ENCODE measurements around the gene SDCBP2.
A peak's percentile ranks its signal among the peaks of the same experiment; 100 is the strongest.

SDCBP2 gene

DNA sequence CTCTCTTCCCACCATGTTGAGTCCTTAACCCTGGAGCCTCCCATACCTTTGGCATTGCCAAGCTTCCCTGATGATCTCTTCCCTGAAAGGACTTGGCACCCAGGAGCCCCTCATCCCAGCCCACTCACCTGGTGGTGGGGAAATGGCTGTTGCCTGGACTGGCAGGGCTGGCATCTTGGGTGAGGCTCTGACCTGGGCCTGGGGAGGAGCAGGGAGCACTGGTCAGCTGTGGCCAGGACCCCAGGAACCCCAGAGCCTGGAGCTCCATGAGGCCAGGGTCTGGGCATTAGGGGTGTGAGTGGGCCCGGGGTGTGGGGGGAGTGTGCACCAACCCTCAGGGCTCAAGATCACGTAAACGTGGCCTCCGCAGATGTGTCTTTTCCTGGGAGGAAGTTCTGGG, 9.5 kb downstream of the SDCBP2 start:
- H3K4me2 ChIP-seq (ENCODE audit: low read length), result no peak overlapping the region
- peaks cover 35% of the 10 kb centered on the region for H3K4me1 ChIP-seq (ENCODE audit: control insufficient read depth, insufficient read depth, low read length)
- no peak overlapping the region for H3K9ac ChIP-seq (ENCODE audit: low read depth, low read length)

GRCh38 chr20:1319051-1319450, 9.9 kb downstream of the SDCBP2 start:
- Histone ChIP-seq H3K4me3 (ENCODE audit: low read length) (no peak overlapping the region), H3K4me1 (ENCODE audit: control insufficient read depth, insufficient read depth, low read length) (peaks cover 31% of the 10 kb centered on the region), H3K27me3 (ENCODE audit: control insufficient read depth, insufficient read depth, low read length) (no peaks in the 10 kb centered on the region), H3K4me2 (ENCODE audit: low read length) (no peak overlapping the region), H3K9me3 (replicated peaks; ENCODE audit: low read length) (no peaks in the 10 kb centered on the region), H3K9ac (ENCODE audit: low read depth, low read length) (no peak overlapping the region), H3K36me3 (ENCODE audit: insufficient read depth, low read length) (no peaks in the 10 kb centered on the region)

More for the DNA sequence above, 9.5 kb downstream of the SDCBP2 start:
- H3K4me3 ChIP-seq (ENCODE audit: low read length), result no peak overlapping the region
- H3K36me3 ChIP-seq (ENCODE audit: insufficient read depth, low read length), result no peaks in the 10 kb centered on the region
- H3K9me3 ChIP-seq (replicated peaks; ENCODE audit: low read length), result no peaks in the 10 kb centered on the region
- no peaks in the 10 kb centered on the region for H3K27me3 ChIP-seq (ENCODE audit: control insufficient read depth, insufficient read depth, low read length)

GRCh38 chr20:1317545-1318255, 11.2 kb downstream of the SDCBP2 start:
- no peak overlapping the region for H3K9ac ChIP-seq (ENCODE audit: low read depth, low read length)
- H3K4me3 ChIP-seq (ENCODE audit: low read length), result no peak overlapping the region
- H3K9me3 ChIP-seq (replicated peaks; ENCODE audit: low read length), result no peaks in the 10 kb centered on the region
- H3K36me3 ChIP-seq (ENCODE audit: insufficient read depth, low read length), result no peaks in the 10 kb centered on the region
- peak overlapping the region; percentile 51 for H3K4me2 ChIP-seq (ENCODE audit: low read length)
- peaks cover 23% of the 10 kb centered on the region for H3K4me1 ChIP-seq (ENCODE audit: control insufficient read depth, insufficient read depth, low read length)
- H3K27me3 ChIP-seq (ENCODE audit: control insufficient read depth, insufficient read depth, low read length), result no peaks in the 10 kb centered on the region

- Histone ChIP-seq H3K4me1 (ENCODE audit: control insufficient read depth, insufficient read depth, low read length) (peaks cover 13% of the 10 kb centered on the region), H3K36me3 (ENCODE audit: insufficient read depth, low read length) (no peaks in the 10 kb centered on the region), H3K4me3 (ENCODE audit: low read length) (no peak overlapping the region), H3K9me3 (replicated peaks; ENCODE audit: low read length) (no peaks in the 10 kb centered on the region), H3K9ac (ENCODE audit: low read depth, low read length) (no peak overlapping the region), H3K4me2 (ENCODE audit: low read length) (no peak overlapping the region), H3K27me3 (ENCODE audit: control insufficient read depth, insufficient read depth, low read length) (no peaks in the 10 kb centered on the region)
Measured at GRCh38 chr20:1315804-1316203, 13.1 kb downstream of the SDCBP2 start.

- peak overlapping the region; percentile 43 for H3K4me3 ChIP-seq (ENCODE audit: low read length)
Measured at GRCh38 chr20:1313236-1313964, 15.5 kb downstream of the SDCBP2 start.

GRCh38 chr20:1312904-1313235, 16.1 kb downstream of the SDCBP2 start:
- Histone ChIP-seq H3K4me1 (ENCODE audit: control insufficient read depth, insufficient read depth, low read length) (peaks cover 4% of the 10 kb centered on the region), H3K4me2 (ENCODE audit: low read length) (no peak overlapping the region), H3K27me3 (ENCODE audit: control insufficient read depth, insufficient read depth, low read length) (no peaks in the 10 kb centered on the region), H3K36me3 (ENCODE audit: insufficient read depth, low read length) (no peaks in the 10 kb centered on the region), H3K9me3 (replicated peaks; ENCODE audit: low read length) (no peaks in the 10 kb centered on the region), H3K4me3 (ENCODE audit: low read length) (no peak overlapping the region), H3K9ac (ENCODE audit: low read depth, low read length) (no peak overlapping the region)

More at GRCh38 chr20:1313236-1313964, 15.5 kb downstream of the SDCBP2 start:
- peak overlapping the region; percentile 77 for H3K4me2 ChIP-seq (ENCODE audit: low read length)
- H3K9me3 ChIP-seq (replicated peaks; ENCODE audit: low read length), result no peaks in the 10 kb centered on the region
- H3K9ac ChIP-seq (ENCODE audit: low read depth, low read length), result peak overlapping the region; percentile 13
- H3K36me3 ChIP-seq (ENCODE audit: insufficient read depth, low read length), result no peaks in the 10 kb centered on the region
- H3K27me3 ChIP-seq (ENCODE audit: control insufficient read depth, insufficient read depth, low read length), result no peaks in the 10 kb centered on the region
- peaks cover 4% of the 10 kb centered on the region for H3K4me1 ChIP-seq (ENCODE audit: control insufficient read depth, insufficient read depth, low read length)

GRCh38 chr20:1312308-1312707, 16.6 kb downstream of the SDCBP2 start:
- Histone ChIP-seq H3K4me3 (ENCODE audit: low read length) (no peak overlapping the region), H3K4me2 (ENCODE audit: low read length) (no peak overlapping the region), H3K9me3 (replicated peaks; ENCODE audit: low read length) (no peaks in the 10 kb centered on the region), H3K4me1 (ENCODE audit: control insufficient read depth, insufficient read depth, low read length) (peaks cover 4% of the 10 kb centered on the region), H3K27me3 (ENCODE audit: control insufficient read depth, insufficient read depth, low read length) (no peaks in the 10 kb centered on the region), H3K36me3 (ENCODE audit: insufficient read depth, low read length) (no peaks in the 10 kb centered on the region), H3K9ac (ENCODE audit: low read depth, low read length) (no peak overlapping the region)

DNA sequence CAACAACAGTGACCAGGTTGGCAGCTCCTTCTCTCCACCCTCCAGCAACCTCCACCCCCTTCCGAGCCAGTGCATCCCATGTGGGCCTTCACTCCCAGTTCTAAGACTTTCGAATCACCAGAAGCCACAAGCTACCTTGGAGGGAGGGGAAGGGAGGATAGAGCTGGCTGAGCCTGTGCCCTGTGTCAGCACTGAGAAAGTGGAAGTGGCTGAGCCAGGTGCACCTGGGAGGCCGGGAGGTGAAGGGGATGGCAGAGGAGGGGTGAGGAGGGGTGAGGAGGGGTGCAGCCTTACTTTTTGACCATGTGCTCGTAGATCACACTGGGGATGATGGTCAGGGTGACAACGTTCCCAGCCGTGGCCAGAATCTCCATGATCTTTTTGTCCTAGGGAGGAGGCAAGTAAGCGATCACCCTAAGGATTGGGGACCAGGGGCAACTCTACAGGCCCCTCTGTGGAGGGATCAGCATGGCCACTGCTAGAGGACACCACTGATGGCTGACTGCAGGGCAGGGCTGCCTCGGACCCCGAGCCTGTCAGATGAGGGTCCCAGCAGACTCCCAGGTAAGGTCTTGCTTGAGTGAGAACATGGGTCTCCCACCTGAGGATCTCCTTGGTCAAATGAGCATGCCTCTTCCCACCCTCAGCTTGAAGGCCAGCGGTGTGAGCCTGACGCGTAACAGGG, 18.3 kb downstream of the SDCBP2 start:
- Histone ChIP-seq H3K4me3 (ENCODE audit: low read length) (no peak overlapping the region), H3K4me1 (ENCODE audit: control insufficient read depth, insufficient read depth, low read length) (peaks cover 4% of the 10 kb centered on the region)

GRCh38 chr20:1310071-1310470, 18.9 kb downstream of the SDCBP2 start:
- Histone ChIP-seq H3K4me3 (ENCODE audit: low read length) (no peak overlapping the region), H3K27me3 (ENCODE audit: control insufficient read depth, insufficient read depth, low read length) (no peaks in the 10 kb centered on the region), H3K9me3 (replicated peaks; ENCODE audit: low read length) (no peaks in the 10 kb centered on the region), H3K36me3 (ENCODE audit: insufficient read depth, low read length) (peaks cover 7% of the 10 kb centered on the region), H3K9ac (ENCODE audit: low read depth, low read length) (no peak overlapping the region), H3K4me2 (ENCODE audit: low read length) (no peak overlapping the region), H3K4me1 (ENCODE audit: control insufficient read depth, insufficient read depth, low read length) (peaks cover 4% of the 10 kb centered on the region)

More for the DNA sequence above, 18.3 kb downstream of the SDCBP2 start:
- Histone ChIP-seq H3K36me3 (ENCODE audit: insufficient read depth, low read length) (peaks cover 2% of the 10 kb centered on the region), H3K9me3 (replicated peaks; ENCODE audit: low read length) (no peaks in the 10 kb centered on the region), H3K27me3 (ENCODE audit: control insufficient read depth, insufficient read depth, low read length) (no peaks in the 10 kb centered on the region), H3K9ac (ENCODE audit: low read depth, low read length) (no peak overlapping the region), H3K4me2 (ENCODE audit: low read length) (no peak overlapping the region)

- peaks cover 8% of the 10 kb centered on the region for H3K36me3 ChIP-seq (ENCODE audit: insufficient read depth, low read length)
- H3K27me3 ChIP-seq (ENCODE audit: control insufficient read depth, insufficient read depth, low read length), result no peaks in the 10 kb centered on the region
- no peaks in the 10 kb centered on the region for H3K9me3 ChIP-seq (replicated peaks; ENCODE audit: low read length)
- no peak overlapping the region for H3K9ac ChIP-seq (ENCODE audit: low read depth, low read length)
- H3K4me2 ChIP-seq (ENCODE audit: low read length), result no peak overlapping the region
- peaks cover 4% of the 10 kb centered on the region for H3K4me1 ChIP-seq (ENCODE audit: control insufficient read depth, insufficient read depth, low read length)
- H3K4me3 ChIP-seq (ENCODE audit: low read length), result no peak overlapping the region
Measured at GRCh38 chr20:1309439-1309847, 19.5 kb downstream of the SDCBP2 start.

GRCh38 chr20:1308702-1309095, 20.2 kb downstream of the SDCBP2 start:
- Histone ChIP-seq H3K4me2 (ENCODE audit: low read length) (no peak overlapping the region), H3K9ac (ENCODE audit: low read depth, low read length) (no peak overlapping the region), H3K4me3 (ENCODE audit: low read length) (no peak overlapping the region), H3K36me3 (ENCODE audit: insufficient read depth, low read length) (peaks cover 8% of the 10 kb centered on the region), H3K9me3 (replicated peaks; ENCODE audit: low read length) (no peaks in the 10 kb centered on the region), H3K27me3 (ENCODE audit: control insufficient read depth, insufficient read depth, low read length) (no peaks in the 10 kb centered on the region), H3K4me1 (ENCODE audit: control insufficient read depth, insufficient read depth, low read length) (peaks cover 2% of the 10 kb centered on the region)
